ENCODE measurements around the gene CDX1.
"Not testable (repeated sequence)": the region's sequence is repeated elsewhere in the genome, so short reads cannot be mapped to it uniquely, and the experiment has no call there.

Gene CDX1

DNA sequence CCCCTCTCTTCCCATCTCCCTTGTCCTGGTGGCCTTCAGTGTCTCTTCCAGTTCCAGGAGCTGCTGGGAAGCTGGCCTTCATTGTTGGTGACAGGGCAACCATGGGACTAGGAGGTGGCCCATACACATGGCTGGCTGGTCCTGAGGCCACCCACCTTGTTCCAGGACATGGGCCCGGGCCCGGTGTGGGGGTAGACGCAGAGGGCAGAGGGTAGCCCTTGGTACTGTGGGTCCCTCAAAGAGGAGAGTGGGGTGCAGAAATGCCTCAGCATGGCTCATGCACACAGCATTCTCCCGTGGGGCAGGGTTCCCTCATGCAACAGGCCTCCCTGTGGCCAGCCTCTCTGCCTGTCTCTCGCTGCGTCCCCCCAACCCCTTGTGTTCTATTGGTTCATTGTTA lies 44.1 kb downstream of the CDX1 start:
- no peak for DNase-seq

DNA sequence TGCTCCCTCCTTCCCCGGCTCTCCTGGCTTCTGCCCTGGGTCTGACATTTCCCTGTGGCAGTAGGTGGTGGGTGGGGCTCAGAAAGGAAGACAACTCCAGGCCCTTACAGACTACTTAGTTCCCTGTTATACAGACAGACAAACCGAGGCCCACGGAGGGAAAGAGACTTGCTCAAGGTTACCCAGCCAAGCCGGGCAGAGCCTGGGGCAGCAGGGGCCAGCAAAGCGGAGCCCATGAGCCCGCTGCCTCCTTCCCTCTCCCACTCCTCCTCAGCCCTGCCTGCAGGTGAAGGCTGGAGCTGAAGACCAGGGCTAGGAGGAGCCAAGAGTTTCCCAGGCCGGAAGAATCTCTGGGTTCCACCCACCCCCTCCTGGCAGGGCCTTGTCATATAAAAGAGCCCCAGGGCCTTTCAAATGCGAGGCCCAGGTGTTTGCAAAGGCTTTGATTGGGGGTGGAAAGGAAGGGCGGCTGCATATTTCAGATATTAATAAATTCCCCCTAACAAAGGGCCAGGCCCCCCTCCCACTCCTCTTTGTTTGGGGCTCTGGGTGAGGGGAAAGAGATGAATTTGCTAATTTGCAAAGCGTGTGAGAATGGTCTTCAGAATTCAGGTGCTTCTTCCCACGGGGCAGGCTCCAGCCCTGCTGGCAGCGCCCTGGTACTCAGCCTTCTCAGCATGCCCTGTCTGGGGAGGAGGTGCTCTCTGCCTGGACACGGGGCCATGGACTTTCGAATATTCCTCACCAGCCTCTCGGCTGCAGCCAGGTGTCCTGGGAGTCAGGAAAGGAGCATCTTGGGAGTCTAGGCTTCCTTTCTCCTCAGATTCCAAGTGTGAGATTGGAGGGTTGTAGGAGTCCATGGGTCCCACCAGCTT lies 44.8 kb downstream of the CDX1 start:
- no peak for DNase-seq

DNA sequence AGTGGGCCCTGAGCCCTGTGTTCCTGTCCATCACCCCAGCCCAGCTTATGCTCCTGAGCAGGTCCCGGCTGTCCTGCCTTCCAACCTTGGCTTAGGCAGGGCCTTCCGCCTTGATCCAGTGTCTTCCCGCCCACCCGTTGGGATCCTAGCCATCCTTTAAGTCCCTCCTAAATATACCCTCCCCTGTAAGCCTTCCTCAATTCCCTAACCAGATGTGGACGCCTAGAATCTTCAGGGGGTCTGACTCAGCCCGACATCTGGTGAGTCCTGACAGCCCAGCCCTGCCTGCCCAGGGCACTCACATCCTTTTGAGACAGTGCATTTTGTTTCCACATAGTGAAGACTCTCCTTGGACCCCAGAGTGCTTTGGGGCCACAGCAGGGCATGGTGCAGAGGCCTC lies 47.0 kb downstream of the CDX1 start:
- DNase-seq = no peak

DNA sequence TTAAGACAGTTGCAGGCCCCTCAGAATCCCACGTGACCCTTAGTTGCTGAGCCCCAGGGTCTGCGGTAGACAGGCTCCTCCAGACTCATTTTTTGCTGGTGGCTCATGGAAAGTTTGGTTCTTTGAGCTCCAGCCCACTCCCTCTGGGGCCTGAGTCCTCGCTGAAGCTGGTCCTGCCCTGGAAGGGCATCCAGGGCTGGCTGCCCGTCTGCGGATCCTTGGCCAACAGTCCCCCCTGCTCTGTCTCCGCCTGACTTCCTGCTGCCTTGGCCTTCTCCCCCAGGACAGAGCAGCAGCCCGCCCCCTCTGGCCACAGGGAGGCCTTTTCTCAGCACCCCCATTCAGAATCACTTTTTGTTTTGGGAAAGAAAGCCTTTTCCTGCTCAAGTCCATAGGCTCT lies 47.7 kb downstream of the CDX1 start:
- DNase-seq = no peak

DNA sequence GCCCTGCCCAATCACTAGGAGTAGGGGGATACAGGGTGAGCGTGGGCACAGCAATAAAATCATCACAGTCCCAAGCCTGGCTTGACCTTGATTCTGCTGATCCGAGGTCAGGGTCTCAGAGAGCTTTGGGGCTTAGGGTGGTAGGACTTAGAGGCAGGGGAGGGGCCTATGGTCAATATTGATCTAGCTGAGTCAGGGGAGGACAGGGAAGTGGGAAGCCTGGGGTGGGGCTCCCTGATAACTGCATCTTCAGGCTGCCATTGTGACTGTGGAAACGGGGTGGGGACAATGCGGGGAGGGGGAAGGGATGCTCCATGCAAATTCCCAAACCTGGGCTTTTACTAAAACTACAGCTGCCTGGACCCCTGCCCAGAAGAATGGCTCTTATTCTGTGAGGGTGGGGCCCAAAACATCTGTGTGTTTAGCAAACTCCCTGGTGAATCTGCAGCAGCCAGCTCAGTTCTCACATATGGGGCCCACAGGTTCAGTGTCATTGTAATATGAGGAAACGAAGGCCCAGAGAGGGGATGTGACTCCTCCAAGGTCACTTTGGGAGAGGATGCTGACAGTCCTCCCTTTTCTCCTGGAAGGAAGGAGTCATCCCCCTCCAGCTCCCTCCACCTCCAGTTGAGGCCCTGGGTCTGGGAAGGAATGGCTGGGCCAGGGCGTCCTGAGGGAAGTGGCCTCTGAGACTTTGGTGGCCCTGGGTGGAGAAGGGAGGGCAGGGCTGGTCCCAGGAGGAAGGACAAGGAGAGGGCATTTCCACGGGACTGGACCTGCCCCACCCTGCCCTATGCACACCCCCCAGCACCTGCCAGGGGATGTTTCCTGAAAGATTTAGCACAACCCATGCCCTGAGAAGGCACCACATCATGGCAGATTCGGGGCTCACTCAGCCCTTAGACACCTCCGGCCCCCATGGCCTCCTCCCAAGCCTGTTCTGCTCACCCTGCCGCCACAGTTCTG lies 49.7 kb downstream of the CDX1 start:
- no peak for DNase-seq

DNA sequence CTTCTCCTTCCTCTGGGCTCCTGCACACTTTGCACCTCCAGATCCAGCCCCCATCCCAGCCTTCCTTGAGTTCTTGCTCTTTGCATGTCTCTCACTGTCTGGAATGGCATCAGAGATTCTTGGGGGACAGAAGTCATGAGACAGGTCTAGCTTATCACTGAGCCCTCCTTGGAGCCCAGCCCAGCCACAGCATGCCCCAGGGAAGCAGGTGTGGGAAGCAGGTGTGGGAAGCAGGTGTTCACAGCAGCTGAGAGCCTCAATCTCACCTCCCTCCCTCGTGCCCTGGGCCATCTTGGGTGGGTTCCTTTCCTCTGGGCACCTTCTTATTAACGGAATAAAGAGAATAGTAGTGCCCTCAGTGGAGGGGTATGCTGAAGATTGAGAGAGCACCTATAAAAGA lies 50.5 kb downstream of the CDX1 start:
- no peak for DNase-seq

DNA sequence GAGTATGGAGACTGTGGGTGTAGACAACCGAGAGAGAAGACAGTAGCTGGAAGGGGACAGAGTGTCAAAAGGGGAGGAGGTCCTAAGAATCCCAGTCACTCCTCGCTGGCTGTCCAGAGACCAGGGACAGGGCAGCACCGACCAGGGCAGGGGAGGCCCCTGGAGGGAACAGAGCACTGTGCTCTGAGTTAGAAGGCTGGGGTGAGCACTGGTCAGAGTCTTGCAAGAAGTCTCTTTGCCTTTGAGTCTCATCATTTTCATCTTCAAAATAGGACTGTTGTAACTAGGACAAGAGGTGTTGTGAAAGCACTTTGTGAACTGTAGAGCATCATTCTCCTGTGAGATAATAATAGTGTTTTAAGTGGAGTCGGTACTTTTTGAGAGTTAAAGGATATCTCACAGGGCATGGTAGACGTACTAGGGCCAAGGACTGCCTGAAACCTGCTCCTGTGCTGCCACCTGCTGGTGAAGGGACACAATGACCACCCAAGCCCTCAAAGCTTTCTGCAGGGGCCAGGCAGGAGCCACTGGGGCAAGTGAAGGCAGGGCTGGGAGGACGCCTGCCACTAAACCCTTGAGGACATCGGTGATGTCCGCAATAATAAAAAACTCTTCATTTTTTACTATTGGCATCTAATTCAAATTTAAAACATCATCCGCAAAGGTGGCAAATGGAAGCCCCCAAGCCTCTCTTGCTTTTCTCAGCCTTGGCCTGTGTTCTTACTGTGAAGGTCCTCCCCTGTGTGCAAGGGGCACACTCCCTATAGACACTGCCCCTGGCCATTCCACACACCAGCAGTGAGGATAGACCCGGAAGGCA lies 51.5 kb downstream of the CDX1 start:
- DNase-seq = peak; percentile 77 to 81

DNA sequence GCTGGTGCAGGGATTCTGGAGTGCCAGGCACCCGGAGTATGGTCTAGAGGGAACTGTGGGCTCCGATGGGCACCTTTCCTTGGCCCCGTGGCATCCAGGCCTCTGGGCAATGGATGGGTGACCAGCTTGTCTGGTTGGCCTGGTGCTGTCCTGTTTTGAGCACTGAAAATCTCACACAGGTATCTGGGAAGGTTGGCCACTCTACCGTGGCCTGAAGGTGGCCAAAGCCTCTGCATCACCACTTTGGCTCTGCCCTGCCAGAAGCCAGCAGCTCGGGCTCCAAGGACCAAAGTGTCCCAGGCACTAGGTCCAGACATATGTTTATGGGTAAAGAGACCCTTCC lies 52.1 kb downstream of the CDX1 start:
- no peak for DNase-seq

DNA sequence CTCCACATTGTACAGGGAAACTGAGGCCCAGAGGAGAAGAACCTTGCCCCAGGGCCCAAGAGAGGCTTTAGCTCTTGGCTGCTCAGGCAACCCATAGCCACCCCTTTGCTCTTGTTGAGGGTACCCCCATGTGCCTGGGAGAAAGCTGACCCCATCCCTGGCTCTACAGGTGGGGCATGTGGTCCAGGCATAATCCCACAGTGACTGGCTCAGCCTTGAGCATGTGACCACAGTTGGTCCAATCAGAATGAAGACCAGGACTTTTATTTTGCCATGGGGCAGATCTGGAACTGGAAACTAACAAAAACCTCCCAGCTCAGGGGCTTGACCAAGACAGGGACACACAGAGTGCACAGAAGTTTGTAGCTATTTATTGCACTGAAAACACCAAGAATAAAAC lies 52.6 kb downstream of the CDX1 start:
- DNase-seq = no peak

DNA sequence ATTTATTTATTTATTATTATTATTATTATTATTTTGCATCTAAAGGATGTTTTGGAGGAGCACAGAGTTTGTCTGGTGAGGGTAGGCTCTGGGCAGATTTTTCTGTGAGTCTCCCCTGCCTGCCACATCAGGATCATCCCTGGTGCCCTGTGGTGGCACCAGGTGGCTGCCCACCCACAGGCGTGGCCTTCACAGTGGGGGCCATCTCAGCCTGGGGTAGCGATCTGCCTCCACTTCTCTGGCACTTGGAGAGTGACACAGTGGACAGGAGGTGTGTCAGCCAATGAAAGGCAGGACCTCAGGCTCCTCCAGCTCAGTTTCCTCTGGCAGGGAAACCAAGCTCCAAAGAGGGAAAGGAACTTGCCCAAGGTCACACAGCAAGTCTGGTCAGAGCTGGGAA lies 53.3 kb downstream of the CDX1 start:
- no peak for DNase-seq

DNA sequence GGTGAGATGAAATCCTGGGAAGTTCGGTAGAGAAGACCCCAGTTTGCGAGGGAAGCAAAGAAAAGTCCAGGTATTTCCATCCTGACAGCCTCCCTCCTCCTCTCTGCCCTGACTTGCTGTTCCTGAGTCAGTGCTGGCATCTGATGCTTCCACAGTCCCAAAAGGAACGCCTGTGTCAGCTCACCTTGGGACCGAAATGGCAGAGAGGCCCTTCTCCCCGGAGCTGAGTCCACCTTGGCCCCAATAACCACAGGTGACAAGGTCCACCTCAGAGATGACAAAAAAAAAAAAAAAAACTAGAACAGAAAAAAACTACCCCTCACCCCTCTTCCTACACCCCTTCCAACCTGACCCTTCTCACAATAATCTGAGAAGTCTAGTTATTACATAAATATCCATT lies 54.9 kb downstream of the CDX1 start:
- no peak for DNase-seq

DNA sequence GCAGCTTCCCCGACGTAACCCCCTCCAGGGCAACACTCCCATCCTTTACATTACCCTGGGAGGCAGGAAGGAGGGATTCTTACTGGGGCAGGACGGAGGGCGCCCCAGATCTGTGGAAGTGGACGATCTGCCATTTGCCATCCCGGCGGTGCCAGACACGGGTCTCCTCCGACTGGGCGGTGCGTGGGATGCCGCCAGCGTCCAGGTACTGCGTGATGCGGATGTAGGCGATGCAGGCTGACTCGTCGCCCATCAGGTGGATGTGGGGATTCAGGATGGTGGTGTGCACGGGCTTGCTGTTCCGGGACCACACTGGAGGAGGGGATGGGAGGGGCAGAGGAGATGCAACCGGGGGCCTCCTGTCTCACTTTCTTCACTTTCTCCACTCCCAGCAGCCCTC lies 56.3 kb downstream of the CDX1 start:
- DNase-seq = no peak

DNA sequence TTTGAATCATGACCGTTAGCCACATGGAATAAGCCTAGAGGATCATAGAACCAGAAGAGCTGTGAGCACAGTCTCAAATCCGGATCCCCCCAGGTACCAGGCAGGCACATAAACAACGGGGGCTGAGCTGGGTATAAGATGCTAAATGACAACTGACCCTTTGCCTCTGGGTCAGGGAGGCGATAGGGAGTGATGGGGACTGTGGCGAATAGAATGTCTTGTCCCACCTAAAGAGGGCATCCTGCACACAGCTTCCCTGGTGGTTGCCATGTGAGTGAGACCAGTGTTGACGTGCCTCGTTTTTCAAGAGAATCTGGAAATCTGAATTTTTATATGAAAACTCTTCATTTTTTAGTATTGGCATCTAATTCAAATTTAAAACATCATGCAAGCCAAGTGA lies 56.9 kb downstream of the CDX1 start:
- no peak for DNase-seq

DNA sequence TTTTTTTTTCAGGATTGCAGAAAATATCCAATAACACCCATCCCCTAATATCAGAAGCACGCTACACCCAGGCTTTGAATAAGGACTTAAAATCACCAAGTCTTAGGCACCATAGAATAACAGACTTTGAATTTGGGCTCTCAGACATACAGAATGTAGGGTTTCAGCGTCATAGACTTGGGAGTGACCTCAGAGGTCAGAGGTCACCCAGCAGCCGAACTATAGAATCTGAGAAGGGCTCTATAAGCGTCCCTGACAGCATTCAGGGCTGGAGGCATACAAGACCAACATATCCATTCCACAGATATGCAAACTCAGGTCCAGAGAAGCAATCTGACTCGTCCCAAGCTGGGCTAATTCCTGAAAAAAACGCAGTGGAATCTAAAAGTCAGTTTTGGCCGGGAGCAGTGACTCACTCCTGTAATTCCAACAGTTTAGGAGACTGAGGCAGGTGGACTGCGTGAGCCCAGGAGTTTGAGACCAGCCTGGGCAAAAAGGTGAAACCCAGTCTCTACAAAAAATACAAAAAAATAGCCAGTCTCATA lies 58.0 kb downstream of the CDX1 start:
- DNase-seq = no peak

DNA sequence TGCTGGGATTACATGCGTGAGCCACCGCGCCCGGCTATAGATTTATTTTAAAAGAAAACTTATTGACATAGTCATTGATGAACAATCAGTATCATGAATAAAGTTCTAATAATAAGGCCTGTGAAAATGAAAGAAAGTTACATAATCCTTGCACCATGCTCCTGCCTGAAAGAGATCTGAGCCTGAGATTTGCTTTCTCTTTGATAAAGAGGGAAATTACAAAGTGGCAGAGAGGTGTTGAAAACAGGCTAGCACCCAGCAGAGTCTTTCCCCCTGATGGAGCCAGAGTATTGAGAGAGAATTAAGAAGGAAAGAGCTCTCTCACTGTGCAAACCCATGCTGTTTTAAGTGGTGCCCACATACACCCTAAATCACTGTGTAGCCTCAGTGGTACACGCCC lies 60.5 kb downstream of the CDX1 start:
- DNase-seq = no peak

DNA sequence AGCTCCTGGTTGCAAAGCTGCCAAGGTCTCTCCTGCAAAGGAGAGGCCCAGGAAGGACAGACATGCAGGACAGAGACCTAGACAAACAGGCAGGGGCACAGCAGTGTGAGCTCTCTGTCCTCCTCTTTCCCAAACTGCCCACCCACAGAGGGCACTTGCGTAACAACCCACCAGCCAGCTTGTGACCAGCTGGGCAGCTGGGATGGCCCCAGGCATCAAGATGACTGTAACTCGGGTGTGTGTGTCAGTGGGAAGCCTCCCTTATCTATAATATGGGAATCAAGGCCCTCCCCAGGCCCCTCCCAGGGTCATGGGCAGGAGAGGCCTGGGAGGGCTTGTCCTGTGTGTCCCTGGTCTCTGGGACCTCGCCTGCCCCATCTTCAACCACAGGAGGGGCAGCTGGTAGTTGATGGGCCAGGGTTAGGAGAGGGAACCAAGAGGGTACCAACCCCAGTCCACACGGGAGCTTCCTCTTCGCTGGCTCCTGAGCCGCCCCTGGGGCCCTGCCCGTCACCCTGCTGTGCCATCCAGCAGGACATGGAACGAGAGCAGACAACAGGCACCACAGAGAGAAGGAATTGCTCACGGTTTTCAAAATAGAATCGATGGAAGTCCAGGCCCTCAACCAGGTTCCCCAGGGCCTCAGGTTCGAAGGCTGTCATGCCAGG lies 61.2 kb downstream of the CDX1 start:
- no peak for DNase-seq

DNA sequence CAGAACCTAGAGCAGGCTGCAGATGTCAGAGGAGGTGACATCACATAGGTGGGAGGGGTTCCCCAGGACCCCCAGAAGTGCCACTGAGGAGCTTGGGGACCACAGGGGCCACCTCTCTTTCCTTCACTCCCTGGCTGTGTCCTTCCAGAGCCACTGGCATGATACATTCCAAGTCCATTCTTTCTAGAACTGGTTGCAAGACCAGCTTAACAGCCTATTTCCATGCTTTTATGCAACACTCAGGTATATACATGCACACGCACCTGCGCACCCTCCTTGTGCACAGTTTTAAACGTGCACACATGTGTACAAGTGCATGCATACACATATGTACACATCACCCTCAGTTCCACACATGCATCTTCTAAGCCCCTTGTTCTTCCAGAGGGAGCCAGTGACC lies 63.0 kb downstream of the CDX1 start:
- no peak for DNase-seq

DNA sequence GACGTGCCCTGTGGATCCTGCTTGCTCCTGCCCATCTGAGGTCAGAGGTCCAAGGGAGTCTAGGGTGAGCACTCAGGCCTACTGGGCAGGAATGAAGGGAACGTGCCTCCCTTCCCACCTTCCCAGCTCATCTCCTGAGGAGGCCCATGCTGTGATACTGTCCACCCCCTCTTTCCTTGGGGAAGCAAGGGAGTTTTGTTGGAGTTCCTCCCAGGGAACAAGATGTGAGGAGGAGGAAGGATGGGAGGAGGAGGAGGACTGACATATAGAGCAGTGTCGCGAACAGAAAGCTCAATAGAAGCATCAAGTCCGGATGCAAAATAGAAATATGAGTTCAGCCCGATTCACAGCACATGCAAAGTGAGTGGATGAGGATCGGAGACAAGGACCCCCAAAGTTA lies 64.3 kb downstream of the CDX1 start:
- no peak for DNase-seq

DNA sequence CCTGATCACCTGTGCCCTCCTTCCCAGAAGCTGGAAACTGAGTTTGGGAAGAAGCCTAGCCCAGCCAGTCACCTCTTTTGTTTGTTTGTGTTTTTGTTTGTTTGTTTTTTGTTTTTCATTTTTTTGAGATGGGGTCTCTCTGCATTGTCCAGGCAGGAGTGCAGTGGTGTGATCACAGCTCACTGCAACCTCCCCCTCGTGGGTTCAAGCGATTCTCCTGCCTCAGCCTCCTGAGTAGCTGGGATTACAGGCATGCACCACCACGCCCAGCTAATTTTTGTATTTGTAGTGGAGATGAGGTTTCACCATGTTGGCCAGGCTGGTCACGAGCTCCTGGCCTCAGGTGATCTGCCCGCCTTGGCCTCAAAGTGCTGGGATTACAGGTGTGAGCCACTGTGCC lies 67.1 kb downstream of the CDX1 start:
- DNase-seq = not testable (repeated sequence)

Measured in CD4-positive, alpha-beta T cell treated with Interleukin-4 for 1 hour (primary cell).